CD4-positive, alpha-beta T cell (primary cell): ENCODE measurements around the gene MYL6. TPM values are rescaled to one million over a fixed set of nuclear protein-coding genes. Genes with fewer than 3 reads are reported as not detected.

Source experiments
- ATAC-seq: fragments of 200-7000 bp; cut with Tn5 transposase; one replicate; pipeline ENCODE4 v1.10.0; 2022; ENCODE audit warnings: mild to moderate bottlenecking; ENCODE audit not compliant: poor library complexity
- CTCF ChIA-PET: fragments of 350-600 bp; sonication (Branson Sonifier 250); formaldehyde crosslinking; loops from one replicate; lab custom pipeline; 2021; ENCODE audit warnings: antibody characterized with exemption, inconsistent platforms; lab: Charles Lee
- POLR2A ChIA-PET: fragments of 350-600 bp; sonication (Branson Sonifier 250); formaldehyde crosslinking; loops from one replicate; lab custom pipeline; 2021; ENCODE audit warnings: antibody characterized with exemption, inconsistent platforms; lab: Charles Lee
- DNase-seq, 14 experiments: peaks; one replicate each; pipeline ENCODE4 v3.0.0-alpha.2; 2013 to 2020; ENCODE audit warnings: mixed read lengths in 2 of 14
- H3K27ac ChIP-seq, 2 donors: one replicate each; pipeline versions ENCODE4 v1.5.1 to v1.7.0; 2013; ENCODE audit warnings: low read length in 2 of 2, low read depth in 1 of 2, mild to moderate bottlenecking in 1 of 2
- H3K27me3 ChIP-seq, 2 experiments: 1 replicate in 1 of 2; 2 replicates in 1 of 2; pipeline versions ENCODE4 v1.6.1 to v1.7.0; 2013; ENCODE audit warnings: low read length in 2 of 2, control low read depth in 1 of 2, mild to moderate bottlenecking in 1 of 2, moderate library complexity in 1 of 2; ENCODE audit not compliant: insufficient read depth in 2 of 2, control insufficient read depth in 1 of 2
- H3K36me3 ChIP-seq: one replicate; pipeline ENCODE4 v1.6.1; 2013; ENCODE audit warnings: low read length, control low read depth; ENCODE audit not compliant: insufficient read depth
- H3K4me1 ChIP-seq: one replicate; pipeline ENCODE4 v1.6.1; 2013; ENCODE audit warnings: low read length, control low read depth; ENCODE audit not compliant: insufficient read depth
- H3K4me3 ChIP-seq: one replicate; pipeline ENCODE4 v1.5.1; 2013; ENCODE audit warnings: mild to moderate bottlenecking, low read length, moderate library complexity
- H3K9me3 ChIP-seq, 2 experiments: 1 replicate in 1 of 2; 2 replicates in 1 of 2; pipeline versions ENCODE4 v1.6.1 to v1.7.0; 2013; ENCODE audit warnings: low read length in 2 of 2, mild to moderate bottlenecking in 2 of 2, control low read depth in 1 of 2, moderate library complexity in 1 of 2; ENCODE audit not compliant: control insufficient read depth in 1 of 2, insufficient read depth in 1 of 2
- H3K27ac Mint-ChIP-seq: one replicate; pipeline ENCODE4 v1.8.0; 2020; ENCODE audit warnings: mixed read lengths
- H3K27me3 Mint-ChIP-seq: one replicate; pipeline ENCODE4 v1.8.0; 2021; ENCODE audit warnings: mixed read lengths
- H3K36me3 Mint-ChIP-seq: one replicate; pipeline ENCODE4 v1.8.0; 2021; ENCODE audit warnings: low read depth, mixed read lengths
- H3K4me1 Mint-ChIP-seq: one replicate; pipeline ENCODE4 v1.8.0; 2021; ENCODE audit warnings: low read depth, mixed read lengths
- H3K4me3 Mint-ChIP-seq: one replicate; pipeline ENCODE4 v1.8.0; 2020; ENCODE audit warnings: mild to moderate bottlenecking, mixed read lengths
- H3K9me3 Mint-ChIP-seq: one replicate; pipeline ENCODE4 v1.8.0; 2020; ENCODE audit warnings: mixed read lengths
- CTCF ChIP-seq: fragments of 200-600 bp; IDR thresholded peaks from one replicate; pipeline ENCODE4 v1.8.0; 2022; ENCODE audit warnings: antibody characterized with exemption, mild to moderate bottlenecking
- intact Hi-C, 2 experiments: fragments of 100-400 bp; cut with DNase I in 1 of 2; cut with micrococcal nuclease in 1 of 2; formaldehyde crosslinking; loops; one replicate each; pipeline versions ENCODE4 v1.15.1 to v1.9.0; 2023 to 2025; cut with DNase I, micrococcal nuclease
- total RNA-seq, 174 experiments: library from RNA in 2 of 174; stranded (reverse) in 2 of 174; gene quantifications; one replicate each; pipeline ENCODE4 v1.2.3 and lab custom pipeline; 2021 to 2026

Gene MYL6
- total RNA-seq, 2 experiments from 2014 or later, result 670 to 673 TPM

- DNase-seq, result peak in 4 of 14 experiments; percentile 6 to 44 (median 8)
- Histone ChIP-seq H3K27ac (peak overlapping the region; percentile 65 to 75), H3K4me3 (peak overlapping the region; percentile 96), H3K4me1 (peaks cover 33% of the 10 kb centered on the region), H3K36me3 (peaks cover 32% of the 10 kb centered on the region), H3K27me3 (no peaks in the 10 kb centered on the region), H3K9me3 (no peaks in the 10 kb centered on the region)
- CTCF ChIA-PET, result interaction anchor here (0.7 to 4.7 kb wide), 17 partner anchors 8 to 145 kb away, joined by 3 to 138 read pairs (median 9); partner anchors contain the start of genes ANKRD52, ESYT1, MYL6B and RPL41
- peaks cover 5% of the 10 kb centered on the region for H3K27me3 Mint-ChIP-seq
- H3K27ac Mint-ChIP-seq, result peak overlapping the region; percentile 99
- H3K4me1 Mint-ChIP-seq, result peaks cover 46% of the 10 kb centered on the region
- peak; percentile 12 for ATAC-seq
- H3K4me3 Mint-ChIP-seq, result peak overlapping the region; percentile 96
- peaks cover 62% of the 10 kb centered on the region for H3K36me3 Mint-ChIP-seq
- intact Hi-C loops, result loop anchor here (1.0 to 5.0 kb wide), 9 partner anchors 28 to 446 kb away; partner anchors contain the start of genes MYL6B (in 2 of the 2), GDF11 (in 1 of the 2) and ZC3H10 (in 1 of the 2)
- POLR2A ChIA-PET, result interaction anchor here (0.6 to 4.1 kb wide), 21 partner anchors 11 to 499 kb away, joined by 3 to 116 read pairs (median 9); partner anchors contain the start of genes ANKRD52, COQ10A, ESYT1 and MYL6
- no peaks in the 10 kb centered on the region for H3K9me3 Mint-ChIP-seq
- TF ChIP-seq CTCF, result no peak
Observed at GRCh38 chr12:56188778-56189098, 30.6 kb downstream of the MYL6 start.

- no peaks in the 10 kb centered on the region for H3K27me3 ChIP-seq
- peaks cover 46% of the 10 kb centered on the region for H3K4me1 Mint-ChIP-seq
- no peaks in the 10 kb centered on the region for H3K9me3 ChIP-seq
- ChIA-PET POLR2A (interaction anchor here (0.6 to 4.1 kb wide), 43 partner anchors 8 to 499 kb away, joined by 3 to 116 read pairs (median 5); partner anchors contain the start of genes ANKRD52, CNPY2, COQ10A and ESYT1), CTCF (interaction anchor here (0.6 to 4.7 kb wide), 47 partner anchors 8 to 451 kb away, joined by 3 to 138 read pairs (median 4); partner anchors contain the start of genes ANKRD52, CNPY2, COQ10A and ERBB3)
- H3K36me3 ChIP-seq, result peaks cover 26% of the 10 kb centered on the region
- no peaks in the 10 kb centered on the region for H3K9me3 Mint-ChIP-seq
- peak; percentile 71 to 95 (median 80) for DNase-seq
- intact Hi-C loops, result loop anchor here (2.0 to 5.0 kb wide), 7 partner anchors 29 to 447 kb away; partner anchors contain the start of genes MYL6B (in 2 of the 2), GDF11 (in 1 of the 2) and ZC3H10 (in 1 of the 2)
- peak within 1 kb of the TSS; percentile 96 for H3K4me3 ChIP-seq
- H3K36me3 Mint-ChIP-seq, result peaks cover 56% of the 10 kb centered on the region
- ATAC-seq, result peak; percentile 77
- H3K27ac Mint-ChIP-seq, result peak within 1 kb of the TSS; percentile 99
- H3K27me3 Mint-ChIP-seq, result peaks cover 5% of the 10 kb centered on the region
- peak within 1 kb of the TSS; percentile 87 to 93 for H3K27ac ChIP-seq
- peaks cover 33% of the 10 kb centered on the region for H3K4me1 ChIP-seq
- TF ChIP-seq CTCF, result peak; percentile 64
- H3K4me3 Mint-ChIP-seq, result peak within 1 kb of the TSS; percentile 99
Observed at GRCh38 chr12:56189099-56189917, 31.1 kb downstream of the MYL6 start, which contains the start of gene SMARCC2. Gene SMARCC2, minus strand, starts transcription at chr12:56189483. Its CDS starts 22 bp downstream, at chr12:56189461.
